Endothelial cell (in vitro differentiated cells): ENCODE measurements around the gene NMNAT2. TPM values are rescaled to one million over a fixed set of nuclear protein-coding genes. Genes with fewer than 3 reads are reported as not detected.

Source experiments
- DNase-seq: peaks from one replicate; pipeline ENCODE4 v3.0.0; 2021; ENCODE audit warnings: low spot score
- H3K27ac Mint-ChIP-seq: one replicate; pipeline ENCODE4 v1.8.0; 2021; ENCODE audit warnings: mixed read lengths, inconsistent platforms; ENCODE audit not compliant: unreplicated experiment
- H3K27me3 Mint-ChIP-seq: one replicate; pipeline ENCODE4 v1.8.0; 2021; ENCODE audit warnings: mild to moderate bottlenecking, moderate library complexity, mixed read lengths, inconsistent platforms; ENCODE audit not compliant: unreplicated experiment
- H3K36me3 Mint-ChIP-seq: one replicate; pipeline ENCODE4 v1.8.0; 2021; ENCODE audit warnings: mild to moderate bottlenecking, low read depth, mixed read lengths, inconsistent platforms; ENCODE audit not compliant: unreplicated experiment
- H3K4me1 Mint-ChIP-seq: one replicate; pipeline ENCODE4 v1.8.0; 2021; ENCODE audit warnings: mild to moderate bottlenecking, mixed read lengths, inconsistent platforms; ENCODE audit not compliant: unreplicated experiment
- H3K4me3 Mint-ChIP-seq: one replicate; pipeline ENCODE4 v1.8.0; 2021; ENCODE audit warnings: mild to moderate bottlenecking, mixed read lengths, inconsistent platforms; ENCODE audit not compliant: unreplicated experiment
- H3K9me3 Mint-ChIP-seq: one replicate; pipeline ENCODE4 v1.8.0; 2021; ENCODE audit warnings: mixed read lengths, inconsistent platforms; ENCODE audit not compliant: unreplicated experiment
- CTCF ChIP-seq: fragments of 200-600 bp; sonication (generic); IDR thresholded peaks from one replicate; pipeline ENCODE4 v1.5.0; 2021; ENCODE audit warnings: antibody characterized with exemption; ENCODE audit not compliant: unreplicated experiment
- total RNA-seq: library from RNA; stranded (reverse); fragmentation: NEBNext Ultra II Directional; extraction: Animal tissue kit (Norgen Biotek cat#: 25700); gene quantifications from one replicate; pipeline ENCODE4 v1.2.1, GENCODE V29; 2021; ENCODE audit not compliant: unreplicated experiment

Gene NMNAT2
- total RNA-seq, 1 donor from 2014 or later, result 1.7 TPM

GRCh38 chr1:183199304-183199703 lies 218.9 kb downstream of the NMNAT2 start:
- Mint-ChIP-seq H3K36me3 (no peaks in the 10 kb centered on the region), H3K4me3 (no peak overlapping the region), H3K27ac (peak overlapping the region; percentile 94), H3K4me1 (peaks cover 43% of the 10 kb centered on the region), H3K9me3 (no peaks in the 10 kb centered on the region), H3K27me3 (peaks cover 5% of the 10 kb centered on the region)
- no peak for DNase-seq
- TF ChIP-seq CTCF, result no peak

GRCh38 chr1:183198463-183198862 lies 219.7 kb downstream of the NMNAT2 start:
- Mint-ChIP-seq H3K9me3 (no peaks in the 10 kb centered on the region), H3K4me1 (peaks cover 43% of the 10 kb centered on the region), H3K4me3 (no peak overlapping the region), H3K36me3 (no peaks in the 10 kb centered on the region), H3K27ac (peak overlapping the region; percentile 54), H3K27me3 (peaks cover 5% of the 10 kb centered on the region)
- no peak for DNase-seq
- TF ChIP-seq CTCF, result no peak

Other genes starting within 250 kb of the NMNAT2 start
- gene LAMC2, start 232.1 kb downstream of the NMNAT2 start, total RNA-seq, result 2.3 TPM
- gene SMG7, start 54.1 kb upstream of the NMNAT2 start, total RNA-seq, result 70.2 TPM
- 0.67 TPM for gene NCF2, start 172.1 kb upstream of the NMNAT2 start, total RNA-seq
- 142 TPM for gene ARPC5, start 217.4 kb upstream of the NMNAT2 start, total RNA-seq
- not detected for gene APOBEC4, start 234.9 kb upstream of the NMNAT2 start, total RNA-seq